Neural cell (in vitro differentiated cells): ENCODE results near the gene ZDHHC14. TPM values are rescaled to one million over a fixed set of nuclear protein-coding genes. Genes with fewer than 3 reads are reported as not detected.

Experiments used
- H2AFZ ChIP-seq: fragments of 200-600, 300-800 bp; sonication (generic), shearing (Covaris generic); 2 replicates; pipeline ENCODE4 v1.6.0; 2014; ENCODE audit warnings: low read depth, mild to moderate bottlenecking, antibody characterized with exemption, low read length, moderate library complexity
- H3F3A ChIP-seq: fragments of 200-600 bp; shearing (Covaris generic); 2 replicates; pipeline ENCODE4 v1.6.1; 2016; ENCODE audit warnings: mild to moderate bottlenecking, moderate library complexity, mixed read lengths, antibody characterized with exemption, low read length; ENCODE audit not compliant: insufficient read depth, poor library complexity, severe bottlenecking
- H3K27ac ChIP-seq: fragments of 200-600, 300-800 bp; sonication (generic), shearing (Covaris generic); 2 replicates; pipeline ENCODE4 v1.5.1; 2014; ENCODE audit warnings: mild to moderate bottlenecking, low read length, moderate library complexity
- H3K27me3 ChIP-seq: fragments of 300-800, 200-600 bp; sonication (generic), shearing (Covaris generic); 2 replicates; pipeline ENCODE4 v1.6.0; 2014; ENCODE audit warnings: mild to moderate bottlenecking, low read depth, low read length, moderate library complexity; ENCODE audit not compliant: insufficient read depth
- H3K36me3 ChIP-seq: fragments of 300-800, 200-600 bp; sonication (generic), shearing (Covaris generic); 2 replicates; pipeline ENCODE4 v1.5.1; 2014; ENCODE audit warnings: mild to moderate bottlenecking, antibody characterized with exemption, low read length, moderate library complexity; ENCODE audit not compliant: insufficient read depth
- H3K4me2 ChIP-seq: fragments of 300-800, 200-600 bp; sonication (generic), shearing (Covaris generic); 2 replicates; pipeline ENCODE4 v1.6.0; 2014; ENCODE audit warnings: mild to moderate bottlenecking, low read length
- H3K4me3 ChIP-seq: fragments of 300-800, 200-600 bp; sonication (generic), shearing (Covaris generic); 2 replicates; pipeline ENCODE4 v1.5.1; 2014; ENCODE audit warnings: mild to moderate bottlenecking, low read length, moderate library complexity
- H3K79me2 ChIP-seq: fragments of 200-600 bp; shearing (Covaris generic); replicated peaks from 2 replicates; pipeline ENCODE4 v1.6.0; 2014; ENCODE audit warnings: mild to moderate bottlenecking, low read length, moderate library complexity; ENCODE audit not compliant: insufficient read depth
- H3K9ac ChIP-seq: fragments of 300-800, 200-600 bp; sonication (generic), shearing (Covaris generic); 2 replicates; pipeline ENCODE4 v1.6.1; 2016; ENCODE audit warnings: mild to moderate bottlenecking, low read length, mixed read lengths
- H3K9me2 ChIP-seq: fragments of 200-600 bp; shearing (Covaris generic); 2 replicates; pipeline ENCODE4 v1.6.1; 2016; ENCODE audit warnings: mild to moderate bottlenecking, low read length, mixed read lengths; ENCODE audit not compliant: insufficient read depth
- H3K9me3 ChIP-seq: fragments of 200-600, 300-800 bp; sonication (generic), shearing (Covaris generic); 2 replicates; pipeline ENCODE4 v1.6.1; 2016; ENCODE audit warnings: mild to moderate bottlenecking, mixed run types, low read length, moderate library complexity, mixed read lengths
- H4K20me1 ChIP-seq: fragments of 200-600 bp; shearing (Covaris generic); 2 replicates; pipeline ENCODE4 v1.6.1; 2016; ENCODE audit warnings: mild to moderate bottlenecking, mixed run types; ENCODE audit not compliant: insufficient read depth
- CTCF ChIP-seq: fragments of 450-650 bp; IDR thresholded peaks from 2 replicates; pipeline ENCODE4 v1.5.1; 2014; ENCODE audit warnings: antibody characterized with exemption, mild to moderate bottlenecking, moderate library complexity; ENCODE audit not compliant: poor library complexity, severe bottlenecking
- EP300 ChIP-seq: fragments of 450-650 bp; conservative IDR thresholded peaks from 2 replicates; pipeline ENCODE4 v1.6.1; 2014; ENCODE audit warnings: antibody characterized with exemption, mild to moderate bottlenecking, moderate library complexity; ENCODE audit not compliant: poor library complexity, severe bottlenecking
- EZH2 ChIP-seq: fragments of 200-600, 300-800 bp; shearing (Covaris generic), sonication (generic); IDR thresholded peaks from 2 replicates; pipeline ENCODE4 v1.6.1; 2014; ENCODE audit warnings: antibody characterized with exemption, low read length, borderline replicate concordance, mild to moderate bottlenecking; ENCODE audit not compliant: insufficient read depth, poor library complexity, severe bottlenecking
- MXI1 ChIP-seq: fragments of 450-650 bp; conservative IDR thresholded peaks from 2 replicates; pipeline ENCODE4 v1.6.1; 2014; ENCODE audit warnings: antibody characterized with exemption, mild to moderate bottlenecking; ENCODE audit not compliant: poor library complexity, severe bottlenecking
- POLR2AphosphoS5 ChIP-seq: IDR thresholded peaks from 2 replicates; pipeline ENCODE4 v1.6.1; 2012
- RAD21 ChIP-seq: fragments of 450-650 bp; conservative IDR thresholded peaks from 2 replicates; pipeline ENCODE4 v1.6.1; 2014; ENCODE audit warnings: antibody characterized with exemption, mild to moderate bottlenecking, moderate library complexity
- REST ChIP-seq: IDR thresholded peaks from 2 replicates; pipeline ENCODE4 v1.6.1; 2012; ENCODE audit warnings: borderline replicate concordance
- SMC3 ChIP-seq: fragments of 450-650 bp; conservative IDR thresholded peaks from 2 replicates; pipeline ENCODE4 v1.6.1; 2014; ENCODE audit warnings: antibody characterized with exemption, mild to moderate bottlenecking, moderate library complexity; ENCODE audit not compliant: poor library complexity
- TAF1 ChIP-seq: IDR thresholded peaks from 2 replicates; pipeline ENCODE4 v1.6.1; 2012; ENCODE audit warnings: low read depth
- polyA plus RNA-seq: library from polyadenylated mRNA; depleted of rRNA; stranded (reverse); fragments of >200 nt; gene quantifications from 2 replicates; pipeline ENCODE4 v1.2.3, GENCODE V29; 2014

ZDHHC14 gene
- polyA plus RNA-seq, 1 donor from 2014 or later: 4.1 TPM

GRCh38 chr6:157647261-157647915 is 266.4 kb downstream of the ZDHHC14 start:
- no peaks in the 10 kb centered on the region for H3K9me3 ChIP-seq
- no peak for TF ChIP-seq REST
- TF ChIP-seq SMC3: no peak
- TF ChIP-seq POLR2AphosphoS5: no peak
- no peak for TF ChIP-seq RAD21
- no peak for TF ChIP-seq EP300
- TF ChIP-seq MXI1: no peak
- TF ChIP-seq TAF1: no peak
- TF ChIP-seq CTCF: no peak
- no peak for TF ChIP-seq EZH2
- H3K79me2 ChIP-seq: no peaks in the 10 kb centered on the region
- no peaks in the 10 kb centered on the region for H3K9me2 ChIP-seq
- H3F3A ChIP-seq: no peaks in the 10 kb centered on the region
- H3K4me3 ChIP-seq: no peak overlapping the region
- H2AFZ ChIP-seq: no peak overlapping the region
- no peaks in the 10 kb centered on the region for H3K36me3 ChIP-seq
- H4K20me1 ChIP-seq: no peaks in the 10 kb centered on the region
- H3K4me2 ChIP-seq: no peak overlapping the region
- H3K9ac ChIP-seq: no peak overlapping the region
- H3K27me3 ChIP-seq: no peaks in the 10 kb centered on the region
- H3K27ac ChIP-seq: no peak overlapping the region

GRCh38 chr6:157648561-157648960 is 267.6 kb downstream of the ZDHHC14 start:
- Histone ChIP-seq H3K79me2 (no peaks in the 10 kb centered on the region), H3K4me2 (no peak overlapping the region), H3F3A (no peaks in the 10 kb centered on the region), H3K27me3 (no peaks in the 10 kb centered on the region), H3K27ac (no peak overlapping the region), H2AFZ (no peak overlapping the region), H3K9me2 (no peaks in the 10 kb centered on the region), H3K4me3 (no peak overlapping the region), H3K36me3 (no peaks in the 10 kb centered on the region), H3K9ac (no peak overlapping the region), H4K20me1 (no peaks in the 10 kb centered on the region), H3K9me3 (no peaks in the 10 kb centered on the region)
- no peak for TF ChIP-seq EZH2
- no peak for TF ChIP-seq POLR2AphosphoS5
- TF ChIP-seq TAF1: no peak
- TF ChIP-seq MXI1: no peak
- TF ChIP-seq EP300: no peak
- TF ChIP-seq SMC3: no peak
- no peak for TF ChIP-seq CTCF
- TF ChIP-seq REST: no peak
- TF ChIP-seq RAD21: no peak
